GM12875 (cell line): ENCODE data around the gene SUN2.

Experiments
- H3K4me3 ChIP-seq: one replicate; pipeline ENCODE4 v1.5.1; 2011; ENCODE audit warnings: low read depth, low read length, control low read depth
- CTCF ChIP-seq: IDR thresholded peaks from 2 replicates; pipeline ENCODE4 v1.5.1; 2011; ENCODE audit warnings: low read depth, mild to moderate bottlenecking, control low read depth, inconsistent platforms, low read length, moderate library complexity, borderline replicate concordance; ENCODE audit not compliant: insufficient read depth

Gene SUN2

DNA sequence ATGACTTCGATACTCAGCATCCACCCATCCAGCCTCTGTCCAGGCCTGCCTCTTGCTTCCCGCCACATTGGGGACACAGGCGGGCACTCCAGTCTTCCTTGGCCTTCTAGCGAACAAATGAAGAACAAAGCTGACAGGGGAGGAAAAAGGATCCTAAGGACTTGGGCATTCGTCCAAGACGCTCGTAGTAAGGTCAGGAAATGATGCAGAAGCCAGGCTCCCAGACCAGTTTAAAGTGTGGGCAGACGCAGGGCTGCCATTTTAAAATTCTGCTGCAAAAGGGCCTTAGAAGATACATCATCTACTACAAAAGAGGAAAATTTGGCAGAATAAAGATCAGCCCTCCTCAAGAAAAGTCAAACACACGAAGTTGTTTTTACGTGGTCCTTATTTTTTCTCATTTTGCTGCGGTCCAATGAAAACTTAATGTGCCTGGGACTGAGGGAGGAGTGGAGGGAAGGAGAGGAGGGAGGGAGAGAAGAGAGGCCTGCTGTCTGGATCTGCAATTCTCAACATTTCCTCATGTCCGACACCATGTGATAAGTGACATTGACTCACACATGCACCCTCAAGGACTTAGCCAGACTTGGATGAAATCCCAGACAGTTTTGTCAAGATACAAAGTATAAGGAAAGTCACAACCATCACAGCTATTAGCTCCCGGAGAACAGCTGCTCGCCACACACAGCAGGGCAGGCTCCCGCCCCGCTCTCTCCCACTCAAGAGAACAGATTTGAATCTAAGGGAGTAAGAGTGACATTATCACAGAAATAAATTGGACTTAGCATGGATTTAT, 32.4 kb upstream of the SUN2 start:
- no peak overlapping the region for H3K4me3 ChIP-seq
- no peak for TF ChIP-seq CTCF

- TF ChIP-seq CTCF = no peak
- no peak overlapping the region for H3K4me3 ChIP-seq
These were observed 30.8 kb upstream of the SUN2 start for GRCh38 chr22:38786631-38787030.

DNA sequence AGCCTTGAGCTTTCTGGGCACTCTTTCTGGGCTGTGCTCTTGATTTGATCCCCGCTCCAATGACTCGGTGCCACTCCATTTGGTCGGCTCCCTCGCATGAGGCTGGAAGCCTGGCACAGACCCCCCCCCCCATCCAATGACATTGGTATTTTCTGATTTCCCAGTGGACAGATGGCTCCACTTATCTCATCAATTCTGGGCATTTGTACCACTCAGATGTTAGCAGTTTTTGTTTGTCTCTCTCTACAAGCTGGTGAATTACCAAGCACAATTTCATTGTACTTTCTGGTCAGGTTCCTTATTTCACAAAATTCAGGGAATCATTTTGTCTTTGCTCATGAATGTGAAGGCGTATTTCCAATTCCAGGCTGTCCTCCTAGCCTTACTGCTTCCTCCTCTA, 29.1 kb upstream of the SUN2 start:
- H3K4me3 ChIP-seq = no peak overlapping the region
- no peak for TF ChIP-seq CTCF

GRCh38 chr22:38784035-38784434, 28.2 kb upstream of the SUN2 start:
- no peak for TF ChIP-seq CTCF
- H3K4me3 ChIP-seq = no peak overlapping the region

DNA sequence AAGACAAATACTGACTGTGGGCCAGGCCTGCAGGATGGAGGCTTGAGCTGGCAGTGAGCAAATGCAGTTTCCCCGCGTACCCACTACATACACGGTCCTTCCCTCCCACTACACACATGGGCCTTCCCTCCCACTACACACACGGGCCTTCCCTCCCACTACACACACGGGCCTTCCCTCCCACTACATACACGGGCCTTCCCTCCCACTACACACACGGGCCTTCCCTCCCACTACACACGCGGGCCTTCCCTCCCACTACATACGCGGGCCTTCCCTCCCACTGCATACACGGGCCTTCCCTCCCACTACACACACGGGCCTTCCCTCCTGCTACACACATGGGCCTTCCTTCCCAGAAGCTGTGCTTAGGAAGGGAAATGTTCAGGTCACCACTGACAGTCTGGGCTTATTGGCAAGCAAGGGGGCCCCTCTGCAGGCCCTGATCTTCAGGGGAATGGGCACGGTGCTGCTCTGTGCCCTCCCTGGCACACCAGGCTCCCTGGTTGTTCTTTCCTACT, 27.4 kb upstream of the SUN2 start:
- no peak overlapping the region for H3K4me3 ChIP-seq
- no peak for TF ChIP-seq CTCF

DNA sequence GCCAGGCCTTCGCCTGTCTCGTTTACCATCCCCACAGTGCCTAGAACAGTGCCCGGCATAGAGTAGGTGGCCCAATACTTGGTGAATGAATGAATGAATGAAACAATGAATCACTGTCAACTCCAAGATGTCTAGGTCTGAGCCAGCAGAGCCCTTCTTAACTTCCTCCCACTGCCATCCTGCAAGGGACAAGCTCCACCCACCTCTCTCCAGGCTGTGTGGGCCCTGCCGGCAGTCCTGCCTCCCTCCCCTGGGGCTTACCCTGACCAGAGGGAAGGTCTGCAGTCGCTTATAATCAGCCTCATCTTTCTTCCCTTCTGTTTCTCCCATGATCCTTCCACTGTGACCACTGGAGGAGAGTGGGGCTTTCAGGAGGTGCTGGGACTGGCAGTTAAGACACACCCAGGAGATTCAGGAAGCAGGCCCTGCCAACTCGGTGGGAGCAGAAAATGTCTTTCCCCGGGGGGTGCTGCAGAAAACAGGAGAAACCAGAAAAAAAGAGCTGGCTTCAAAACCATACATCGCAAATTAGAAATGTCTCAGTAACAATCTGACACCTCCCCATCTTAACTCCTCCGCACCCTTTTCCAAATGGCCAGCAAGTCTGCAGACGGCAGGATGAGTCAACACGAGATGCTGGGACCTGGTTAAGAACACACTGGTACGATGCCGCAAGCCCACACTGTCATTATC, 26.8 kb upstream of the SUN2 start:
- no peak for TF ChIP-seq CTCF
- H3K4me3 ChIP-seq = no peak overlapping the region
